Measurements from ENCODE around the gene FIGLA.

- TF ChIP-seq EZH2 (IDR thresholded peaks at IDR 0.05; ENCODE audit: low read depth, unreplicated experiment) (no peak), EZH2phosphoT487 (IDR thresholded peaks at IDR 0.05; ENCODE audit: unreplicated experiment) (no peak), POLR2AphosphoS5 (IDR thresholded peaks at IDR 0.05; ENCODE audit: low read depth) (no peak), REST (IDR thresholded peaks at IDR 0.05; ENCODE audit: unreplicated experiment) (no peak), ZNF114 (CRISPR knock-in tag; IDR thresholded peaks at IDR 0.05) (no peak), CREB1 (CRISPR knock-in tag; IDR thresholded peaks at IDR 0.05; ENCODE audit: low read depth) (no peak)
- TF ChIP-seq, protein P1, sequence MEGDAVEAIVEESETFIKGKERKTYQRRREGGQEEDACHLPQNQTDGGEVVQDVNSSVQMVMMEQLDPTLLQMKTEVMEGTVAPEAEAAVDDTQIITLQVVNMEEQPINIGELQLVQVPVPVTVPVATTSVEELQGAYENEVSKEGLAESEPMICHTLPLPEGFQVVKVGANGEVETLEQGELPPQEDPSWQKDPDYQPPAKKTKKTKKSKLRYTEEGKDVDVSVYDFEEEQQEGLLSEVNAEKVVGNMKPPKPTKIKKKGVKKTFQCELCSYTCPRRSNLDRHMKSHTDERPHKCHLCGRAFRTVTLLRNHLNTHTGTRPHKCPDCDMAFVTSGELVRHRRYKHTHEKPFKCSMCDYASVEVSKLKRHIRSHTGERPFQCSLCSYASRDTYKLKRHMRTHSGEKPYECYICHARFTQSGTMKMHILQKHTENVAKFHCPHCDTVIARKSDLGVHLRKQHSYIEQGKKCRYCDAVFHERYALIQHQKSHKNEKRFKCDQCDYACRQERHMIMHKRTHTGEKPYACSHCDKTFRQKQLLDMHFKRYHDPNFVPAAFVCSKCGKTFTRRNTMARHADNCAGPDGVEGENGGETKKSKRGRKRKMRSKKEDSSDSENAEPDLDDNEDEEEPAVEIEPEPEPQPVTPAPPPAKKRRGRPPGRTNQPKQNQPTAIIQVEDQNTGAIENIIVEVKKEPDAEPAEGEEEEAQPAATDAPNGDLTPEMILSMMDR (conservative IDR thresholded peaks at IDR 0.05; ENCODE audit: low read depth in 2 of 2) = no peak
- TF ChIP-seq, protein P2, sequence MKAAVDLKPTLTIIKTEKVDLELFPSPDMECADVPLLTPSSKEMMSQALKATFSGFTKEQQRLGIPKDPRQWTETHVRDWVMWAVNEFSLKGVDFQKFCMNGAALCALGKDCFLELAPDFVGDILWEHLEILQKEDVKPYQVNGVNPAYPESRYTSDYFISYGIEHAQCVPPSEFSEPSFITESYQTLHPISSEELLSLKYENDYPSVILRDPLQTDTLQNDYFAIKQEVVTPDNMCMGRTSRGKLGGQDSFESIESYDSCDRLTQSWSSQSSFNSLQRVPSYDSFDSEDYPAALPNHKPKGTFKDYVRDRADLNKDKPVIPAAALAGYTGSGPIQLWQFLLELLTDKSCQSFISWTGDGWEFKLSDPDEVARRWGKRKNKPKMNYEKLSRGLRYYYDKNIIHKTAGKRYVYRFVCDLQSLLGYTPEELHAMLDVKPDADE (IDR thresholded peaks at IDR 0.05) = no peak
These were observed 44.4 kb upstream of the FIGLA start for GRCh38 chr2:70834881-70835280.

Data from GM23338 (cell line).